Adrenal gland (tissue), 12 donors: ENCODE measurements around the gene FAM83C. TPM values are rescaled to one million over a fixed set of nuclear protein-coding genes. Genes with fewer than 3 reads are reported as not detected.

ENCODE experiments used
- DNase-seq, 7 donors: peaks; one replicate each; pipeline ENCODE4 v3.0.0-alpha.2; 2019 to 2020
- H3K27ac ChIP-seq, 5 donors: fragments of 200-600 bp; sonication (generic) in 4 of 5; 1 replicate in 3 of 5; 2 replicates in 2 of 5; pipeline versions ENCODE4 v1.5.1 to v1.8.0; 2016 to 2020; ENCODE audit warnings: mild to moderate bottlenecking in 1 of 5
- H3K27me3 ChIP-seq: fragments of 200-600 bp; 2 replicates; pipeline ENCODE4 v1.8.0; 2021
- H3K36me3 ChIP-seq, 2 donors: fragments of 200-600 bp; replicated peaks in 1 of 2; 1 replicate in 1 of 2; 2 replicates in 1 of 2; pipeline versions ENCODE4 v1.5.1 to v1.8.0; 2018 to 2022
- H3K4me1 ChIP-seq, 2 donors: fragments of 200-600 bp; replicated peaks in 1 of 2; 1 replicate in 1 of 2; 2 replicates in 1 of 2; pipeline versions ENCODE4 v1.5.1 to v1.8.0; 2018 to 2021
- H3K4me3 ChIP-seq, 4 donors: fragments of 200-600 bp; sonication (generic) in 3 of 4; one replicate each; pipeline ENCODE4 v1.5.1; 2016 to 2018
- H3K9me3 ChIP-seq, 3 donors: fragments of 200-600 bp; sonication (generic) in 1 of 3; replicated peaks in 1 of 3; 1 replicate in 2 of 3; 2 replicates in 1 of 3; pipeline versions ENCODE4 v1.5.1 to v1.8.0; 2016 to 2021
- POLR2A ChIP-seq, 2 donors: fragments of 450-650 bp; IDR thresholded peaks; one replicate each; pipeline ENCODE4 v1.6.1; 2017; ENCODE audit warnings: antibody characterized with exemption in 2 of 2, mild to moderate bottlenecking in 2 of 2, moderate library complexity in 1 of 2
- WGBS, 4 donors: extraction: QIAGEN DNeasy Blood & Tissue Kit in 2 of 4; methylation state at CpG; one replicate each; pipeline versions ENCODE4 v1.1.5 to v1.1.7; 2013 to 2017; 5-methylcytosine and 5-hydroxymethylcytosine counted together
- intact Hi-C, 2 donors: fragments of 100-400 bp; cut with DNase I; formaldehyde crosslinking; loops; one replicate each; pipeline versions ENCODE4 v1.14.1 to v1.15.0; 2022 to 2023
- polyA plus RNA-seq, 3 donors: library from polyadenylated mRNA; stranded (reverse); fragments of 200-250 nt in 2 of 3; fragments of 350-450 nt in 1 of 3; fragmentation: Illumina TruSeq in 1 of 3; extraction: RNeasy Lipid Tissue Mini Kit (QIAGEN cat#74804) in 1 of 3; gene quantifications; one replicate each; pipeline ENCODE4 v1.2.3, GENCODE V29; 2013 to 2014
- total RNA-seq, 9 donors: library from RNA; depleted of rRNA in 4 of 9; stranded (reverse); fragments of >200 nt in 4 of 9; fragments of 120-200 nt in 1 of 9; fragmentation: NEBNext Ultra II Directional in 1 of 9; extraction: Animal tissue kit (Norgen Biotek cat#: 25700) in 1 of 9; gene quantifications; one replicate each; pipeline versions ENCODE4 v1.1.0 to v1.2.4, GENCODE V29; 2013 to 2023
- TF ChIP-seq, protein P1 (sequence below), 6 experiments: fragments of 450-650 bp in 4 of 6; fragments of 200-600 bp in 2 of 6; sonication (generic) in 1 of 6; IDR thresholded peaks; 1 replicate in 5 of 6; 2 replicates in 1 of 6; pipeline versions ENCODE4 v1.5.1 to v1.8.0; 2016 to 2021; ENCODE audit warnings: antibody characterized with exemption in 6 of 6, mild to moderate bottlenecking in 2 of 6, moderate library complexity in 1 of 6
- donor health status: healthy with polysubstance abuse.
- donor health status: Bipolar disorder and iron deficiency.
- donor health status: DM: yes; HTN: yes; CAD: no.
- donor health status: DM: no; HTN: no; CAD: no.
- donor health status: DM: no; HTN: no; CAD: no.
- donor health status: DM: yes; HTN: yes; CAD: no.

FAM83C gene
- total and polyA plus RNA-seq, 12 donors: 0.03 to 0.11 TPM; not detected in 10

DNA sequence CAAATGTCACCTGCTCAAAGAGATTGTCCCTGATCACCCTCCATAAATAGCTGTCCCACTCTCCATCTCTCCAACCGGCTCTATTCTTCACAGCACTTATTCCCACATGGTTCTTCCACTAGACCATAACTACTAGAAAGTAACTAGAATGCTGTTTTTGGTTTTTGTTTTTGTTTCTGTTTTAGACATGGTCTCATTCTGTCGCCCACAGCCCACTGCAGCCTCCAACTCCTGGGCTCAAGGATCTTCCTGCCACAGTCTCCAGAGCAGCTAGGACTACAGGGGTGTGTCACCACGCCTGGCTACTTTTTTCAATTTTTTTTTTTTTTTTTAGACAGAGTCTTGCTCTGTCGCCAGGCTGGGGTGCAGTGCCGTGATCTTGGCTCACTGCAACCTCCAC lies 53.5 kb downstream of the FAM83C start:
- H3K9me3 ChIP-seq: no peaks in the 10 kb centered on the region
- intact Hi-C loops: no loop called here
- DNase-seq: no peak
- WGBS, 4 donors: 83 to 88% (median 85%) methylated on average over 5 of the region's 5 CpGs
- TF ChIP-seq POLR2A (IDR thresholded peaks at IDR 0.05): no peak
- H3K27me3 ChIP-seq: no peaks in the 10 kb centered on the region
- H3K27ac ChIP-seq: no peak overlapping the region
- H3K36me3 ChIP-seq: no peaks in the 10 kb centered on the region
- no peaks in the 10 kb centered on the region for H3K4me1 ChIP-seq
- H3K4me3 ChIP-seq: no peak overlapping the region

DNA sequence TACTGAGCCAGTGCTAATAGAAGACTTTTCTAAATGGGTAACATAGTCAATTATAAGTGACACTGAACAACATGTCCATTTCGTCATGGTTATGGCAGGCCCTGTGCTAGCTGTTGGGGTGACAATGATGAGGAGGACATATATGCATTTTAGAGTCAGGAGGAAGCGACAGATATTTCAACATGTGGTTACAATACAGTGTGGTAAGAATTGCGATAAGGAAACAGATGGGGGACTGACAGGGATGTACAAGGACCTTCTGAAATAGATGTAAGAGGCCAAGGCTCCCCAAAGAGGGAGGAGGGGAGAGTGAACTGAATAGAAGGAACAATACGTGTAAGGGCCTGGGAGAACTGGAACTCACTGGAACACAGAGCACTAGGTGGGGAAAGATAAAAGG lies 54.1 kb downstream of the FAM83C start:
- TF ChIP-seq POLR2A (IDR thresholded peaks at IDR 0.05): no peak
- TF ChIP-seq, protein P1, sequence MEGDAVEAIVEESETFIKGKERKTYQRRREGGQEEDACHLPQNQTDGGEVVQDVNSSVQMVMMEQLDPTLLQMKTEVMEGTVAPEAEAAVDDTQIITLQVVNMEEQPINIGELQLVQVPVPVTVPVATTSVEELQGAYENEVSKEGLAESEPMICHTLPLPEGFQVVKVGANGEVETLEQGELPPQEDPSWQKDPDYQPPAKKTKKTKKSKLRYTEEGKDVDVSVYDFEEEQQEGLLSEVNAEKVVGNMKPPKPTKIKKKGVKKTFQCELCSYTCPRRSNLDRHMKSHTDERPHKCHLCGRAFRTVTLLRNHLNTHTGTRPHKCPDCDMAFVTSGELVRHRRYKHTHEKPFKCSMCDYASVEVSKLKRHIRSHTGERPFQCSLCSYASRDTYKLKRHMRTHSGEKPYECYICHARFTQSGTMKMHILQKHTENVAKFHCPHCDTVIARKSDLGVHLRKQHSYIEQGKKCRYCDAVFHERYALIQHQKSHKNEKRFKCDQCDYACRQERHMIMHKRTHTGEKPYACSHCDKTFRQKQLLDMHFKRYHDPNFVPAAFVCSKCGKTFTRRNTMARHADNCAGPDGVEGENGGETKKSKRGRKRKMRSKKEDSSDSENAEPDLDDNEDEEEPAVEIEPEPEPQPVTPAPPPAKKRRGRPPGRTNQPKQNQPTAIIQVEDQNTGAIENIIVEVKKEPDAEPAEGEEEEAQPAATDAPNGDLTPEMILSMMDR (IDR thresholded peaks at IDR 0.05): no peak
- intact Hi-C loops: no loop called here
- Histone ChIP-seq H3K4me3 (no peak overlapping the region), H3K4me1 (no peaks in the 10 kb centered on the region), H3K27ac (no peak overlapping the region), H3K9me3 (no peaks in the 10 kb centered on the region), H3K27me3 (no peaks in the 10 kb centered on the region), H3K36me3 (no peaks in the 10 kb centered on the region)
- WGBS, 4 donors: 80 to 87% (median 84%) methylated on average over 4 of the region's 4 CpGs
- no peak for DNase-seq

GRCh38 chr20:35237486-35237885 lies 54.7 kb downstream of the FAM83C start:
- no peak for TF ChIP-seq POLR2A (IDR thresholded peaks at IDR 0.05)
- TF ChIP-seq, protein P1 (IDR thresholded peaks at IDR 0.05): no peak
- no peaks in the 10 kb centered on the region for H3K27me3 ChIP-seq
- no peak overlapping the region for H3K27ac ChIP-seq
- intact Hi-C loops: no loop called here
- no peak overlapping the region for H3K4me3 ChIP-seq
- DNase-seq: no peak
- H3K4me1 ChIP-seq: no peaks in the 10 kb centered on the region
- no peaks in the 10 kb centered on the region for H3K36me3 ChIP-seq
- no peaks in the 10 kb centered on the region for H3K9me3 ChIP-seq

GRCh38 chr20:35235881-35236280 lies 56.3 kb downstream of the FAM83C start:
- Histone ChIP-seq H3K36me3 (no peaks in the 10 kb centered on the region), H3K9me3 (no peaks in the 10 kb centered on the region), H3K4me3 (no peak overlapping the region), H3K27ac (no peak overlapping the region), H3K4me1 (no peaks in the 10 kb centered on the region), H3K27me3 (no peaks in the 10 kb centered on the region)
- intact Hi-C loops: no loop called here
- WGBS, 4 donors: 88 to 100% (median 95%) methylated on average over 4 to 6 of the region's 6 CpGs
- DNase-seq: no peak
- TF ChIP-seq, protein P1 (IDR thresholded peaks at IDR 0.05): no peak
- no peak for TF ChIP-seq POLR2A (IDR thresholded peaks at IDR 0.05)

Other genes starting within 250 kb of the FAM83C start
- gene TRPC4AP, start 199.6 kb downstream of the FAM83C start, total RNA-seq: 10 to 100 TPM; 33.8 to 87.2 (median 80.5) TPM
- 10 to 100 TPM; 50.2 to 68.5 (median 56.2) TPM for gene TRPC4AP, start 199.6 kb downstream of the FAM83C start, polyA plus RNA-seq
- 10 to 100 TPM; 29.3 to 62.5 (median 38.1) TPM for gene EDEM2, start 145.1 kb downstream of the FAM83C start, total RNA-seq
- 10 to 100 TPM; 16.2 to 39.4 (median 25.0) TPM for gene EDEM2, start 145.1 kb downstream of the FAM83C start, polyA plus RNA-seq
- 10 to 100 TPM in 8 of 9 donors, 1 to 10 TPM in 1; 5.7 to 87.0 (median 28.5) TPM for gene PROCR, start 120.4 kb downstream of the FAM83C start, total RNA-seq
- gene PROCR, start 120.4 kb downstream of the FAM83C start, polyA plus RNA-seq: 10 to 100 TPM; 21.4 to 51.7 (median 29.8) TPM
- 1 to 10 TPM in 7 of 9 donors, under 1 TPM in 2; 0.09 to 2.3 (median 1.3) TPM for gene MMP24, start 65.7 kb downstream of the FAM83C start, total RNA-seq
- 1 to 10 TPM; 1.0 to 1.6 (median 1.4) TPM for gene MMP24, start 65.7 kb downstream of the FAM83C start, polyA plus RNA-seq
- gene MMP24OS, start 14.3 kb downstream of the FAM83C start, total RNA-seq: 100 to 1,000 TPM in 2 of 9 donors, 10 to 100 TPM in 7; 24.8 to 141 (median 54.9) TPM
- 100 to 1,000 TPM in 2 of 3 donors, 10 to 100 TPM in 1; 72.3 to 150 (median 144) TPM for gene MMP24OS, start 14.3 kb downstream of the FAM83C start, polyA plus RNA-seq
- 100 to 1,000 TPM in 5 of 9 donors, 10 to 100 TPM in 4; 56.7 to 263 (median 116) TPM for gene EIF6, start 7.7 kb downstream of the FAM83C start, total RNA-seq
- 100 to 1,000 TPM in 2 of 3 donors, 10 to 100 TPM in 1; 85.4 to 145 (median 112) TPM for gene EIF6, start 7.7 kb downstream of the FAM83C start, polyA plus RNA-seq
- 100 to 1,000 TPM in 1 of 9 donors, 10 to 100 TPM in 8; 37.2 to 100 (median 83.4) TPM for gene UQCC1, start 119.5 kb upstream of the FAM83C start, total RNA-seq
- 10 to 100 TPM; 31.0 to 60.1 (median 35.3) TPM for gene UQCC1, start 119.5 kb upstream of the FAM83C start, polyA plus RNA-seq
- under 1 TPM in 4 of 9 donors, not detected in 5; 0.16 to 0.28 (median 0.21) TPM for gene GDF5, start 145.8 kb upstream of the FAM83C start, total RNA-seq
- gene GDF5, start 145.8 kb upstream of the FAM83C start, polyA plus RNA-seq: under 1 TPM in 2 of 3 donors, not detected in 1; 0.13 to 0.16 TPM
- gene CEP250, start 163.2 kb upstream of the FAM83C start, total RNA-seq: 10 to 100 TPM; 14.1 to 36.9 (median 26.4) TPM
- gene CEP250, start 163.2 kb upstream of the FAM83C start, polyA plus RNA-seq: 10 to 100 TPM; 12.6 to 49.8 (median 15.2) TPM
- not detected for gene C20orf173, start 237.2 kb upstream of the FAM83C start, total RNA-seq
- gene C20orf173, start 237.2 kb upstream of the FAM83C start, polyA plus RNA-seq: not detected
- gene ERGIC3, start 249.7 kb upstream of the FAM83C start, total RNA-seq: 100 to 1,000 TPM; 233 to 386 (median 275) TPM
- gene ERGIC3, start 249.7 kb upstream of the FAM83C start, polyA plus RNA-seq: 100 to 1,000 TPM; 217 to 351 (median 221) TPM